Gastroesophageal sphincter (tissue), 4 donors: Measurements from ENCODE around the gene PHLDB3. TPM values are rescaled to one million over a fixed set of nuclear protein-coding genes. Genes with fewer than 3 reads are reported as not detected.

Source experiments
- ATAC-seq: fragments of 150-250 bp; one replicate; pipeline ENCODE4 v1.9.1; 2016; ENCODE audit warnings: mild to moderate bottlenecking, moderate library complexity
- H3K27ac ChIP-seq, 4 donors: fragments of 200-600 bp; sonication (generic) in 3 of 4; 1 replicate in 3 of 4; 2 replicates in 1 of 4; pipeline ENCODE4 v1.5.1; 2016 to 2019
- H3K27me3 ChIP-seq: fragments of 200-600 bp; sonication (generic); one replicate; pipeline ENCODE4 v1.5.1; 2019
- H3K36me3 ChIP-seq, 2 donors: fragments of 200-600 bp; sonication (generic); one replicate each; pipeline ENCODE4 v1.5.1; 2019; ENCODE audit warnings: control low read depth in 1 of 2
- H3K4me1 ChIP-seq, 3 donors: fragments of 200-600 bp; sonication (generic); 1 replicate in 2 of 3; 2 replicates in 1 of 3; pipeline ENCODE4 v1.5.1; 2016 to 2019; ENCODE audit warnings: control low read depth in 2 of 3
- H3K4me3 ChIP-seq, 2 donors: fragments of 200-600 bp; sonication (generic); one replicate each; pipeline ENCODE4 v1.5.1; 2019; ENCODE audit warnings: mild to moderate bottlenecking in 1 of 2, moderate library complexity in 1 of 2
- H3K9me3 ChIP-seq, 3 donors: fragments of 200-600 bp; sonication (generic); one replicate each; pipeline ENCODE4 v1.5.1; 2017 to 2019; ENCODE audit warnings: control low read depth in 2 of 3
- CTCF ChIP-seq, 4 experiments: fragments of 200-600 bp in 2 of 4; fragments of 450-650 bp in 2 of 4; sonication (generic) in 1 of 4; IDR thresholded peaks; one replicate each; pipeline ENCODE4 v1.5.1; 2017 to 2019; ENCODE audit warnings: antibody characterized with exemption in 4 of 4, mild to moderate bottlenecking in 2 of 4, moderate library complexity in 2 of 4
- EP300 ChIP-seq: sonication (generic); formaldehyde crosslinking; IDR thresholded peaks from one replicate; pipeline ENCODE4 v1.6.1; 2017; ENCODE audit warnings: antibody characterized with exemption, mild to moderate bottlenecking
- POLR2A ChIP-seq, 2 donors: fragments of 450-650 bp; IDR thresholded peaks; one replicate each; pipeline ENCODE4 v1.6.1; 2017; ENCODE audit warnings: antibody characterized with exemption in 2 of 2, mild to moderate bottlenecking in 2 of 2, moderate library complexity in 1 of 2
- POLR2AphosphoS5 ChIP-seq: sonication (generic); formaldehyde crosslinking; IDR thresholded peaks from one replicate; pipeline ENCODE4 v1.6.1; 2017; ENCODE audit warnings: antibody characterized with exemption
- WGBS, 2 donors: methylation state at CpG; one replicate each; pipeline ENCODE4 v1.1.5; 2018; ENCODE audit warnings: low coverage in 1 of 2; 5-methylcytosine and 5-hydroxymethylcytosine counted together
- total RNA-seq, 4 donors: library from RNA; depleted of rRNA; stranded (reverse); fragments of >200 nt; gene quantifications; one replicate each; pipeline ENCODE4 v1.1.0, GENCODE V29; 2016

PHLDB3 gene
- total RNA-seq, 4 donors from 2014 or later: 8.8 to 38.1 (median 14.9) TPM

- no peak for TF ChIP-seq POLR2AphosphoS5
- TF ChIP-seq POLR2A (IDR thresholded peaks at IDR 0.05): no peak
- no peak for TF ChIP-seq EP300
- TF ChIP-seq CTCF (IDR thresholded peaks at IDR 0.05): no peak
- Histone ChIP-seq H3K27me3 (no peaks in the 10 kb centered on the region), H3K27ac (peak overlapping the region in 3 of 4 donors; percentile 90 to 92 (median 91)), H3K4me3 (peak overlapping the region in 1 of 2 donors; percentile 59), H3K4me1 (peaks cover 0 to 31% (median 10%) of the 10 kb centered on the region in 3 donors), H3K9me3 (no peaks in the 10 kb centered on the region), H3K36me3 (peaks cover 0 to 7% of the 10 kb centered on the region in 2 donors)
- ATAC-seq: no peak
- WGBS, 2 donors: 96 to 99% methylated on average over 4 to 6 of the region's 7 CpGs
Measured at GRCh38 chr19:43462383-43462782, 42.2 kb downstream of the PHLDB3 start.

- 67% methylated on average over 1 of the region's 12 CpGs; no CpG with 5 or more reads in 1 of the 2 donors for WGBS, 2 donors
- Histone ChIP-seq H3K9me3 (no peaks in the 10 kb centered on the region), H3K4me3 (no peak overlapping the region), H3K36me3 (peaks cover 0 to 7% of the 10 kb centered on the region in 2 donors), H3K4me1 (peaks cover 0 to 31% (median 10%) of the 10 kb centered on the region in 3 donors), H3K27ac (no peak overlapping the region), H3K27me3 (no peaks in the 10 kb centered on the region)
- no peak for ATAC-seq
- TF ChIP-seq POLR2AphosphoS5 (no peak), CTCF (IDR thresholded peaks at IDR 0.05) (no peak), POLR2A (IDR thresholded peaks at IDR 0.05) (no peak), EP300 (no peak)
Measured at GRCh38 chr19:43461303-43461702, 43.2 kb downstream of the PHLDB3 start.

- ATAC-seq: no peak
- TF ChIP-seq POLR2A (IDR thresholded peaks at IDR 0.05) (no peak), CTCF (IDR thresholded peaks at IDR 0.05) (no peak), EP300 (no peak), POLR2AphosphoS5 (no peak)
- 80 to 88% methylated on average over 6 to 12 of the region's 16 CpGs for WGBS, 2 donors
- no peaks in the 10 kb centered on the region for H3K27me3 ChIP-seq
- no peak overlapping the region for H3K4me3 ChIP-seq
- peaks cover 0 to 7% of the 10 kb centered on the region in 2 donors for H3K36me3 ChIP-seq
- peaks cover 0 to 30% (median 9%) of the 10 kb centered on the region in 3 donors for H3K4me1 ChIP-seq
- H3K27ac ChIP-seq: no peak overlapping the region
- H3K9me3 ChIP-seq: no peaks in the 10 kb centered on the region
Measured at GRCh38 chr19:43460362-43461016, 44.1 kb downstream of the PHLDB3 start.

- no peak for ATAC-seq
- WGBS, 2 donors: 68 to 90% methylated on average over 2 to 3 of the region's 4 CpGs
- Histone ChIP-seq H3K4me1 (peaks cover 0 to 11% (median 0%) of the 10 kb centered on the region in 3 donors), H3K9me3 (no peaks in the 10 kb centered on the region), H3K36me3 (peaks cover 0 to 7% of the 10 kb centered on the region in 2 donors), H3K27ac (no peak overlapping the region), H3K4me3 (no peak overlapping the region), H3K27me3 (no peaks in the 10 kb centered on the region)
- TF ChIP-seq POLR2A (IDR thresholded peaks at IDR 0.05) (no peak), EP300 (no peak), CTCF (IDR thresholded peaks at IDR 0.05) (no peak), POLR2AphosphoS5 (no peak)
Measured at GRCh38 chr19:43457809-43458208, 46.7 kb downstream of the PHLDB3 start.
